Measurements from ENCODE around the gene PMEPA1.

The PMEPA1 gene

DNA sequence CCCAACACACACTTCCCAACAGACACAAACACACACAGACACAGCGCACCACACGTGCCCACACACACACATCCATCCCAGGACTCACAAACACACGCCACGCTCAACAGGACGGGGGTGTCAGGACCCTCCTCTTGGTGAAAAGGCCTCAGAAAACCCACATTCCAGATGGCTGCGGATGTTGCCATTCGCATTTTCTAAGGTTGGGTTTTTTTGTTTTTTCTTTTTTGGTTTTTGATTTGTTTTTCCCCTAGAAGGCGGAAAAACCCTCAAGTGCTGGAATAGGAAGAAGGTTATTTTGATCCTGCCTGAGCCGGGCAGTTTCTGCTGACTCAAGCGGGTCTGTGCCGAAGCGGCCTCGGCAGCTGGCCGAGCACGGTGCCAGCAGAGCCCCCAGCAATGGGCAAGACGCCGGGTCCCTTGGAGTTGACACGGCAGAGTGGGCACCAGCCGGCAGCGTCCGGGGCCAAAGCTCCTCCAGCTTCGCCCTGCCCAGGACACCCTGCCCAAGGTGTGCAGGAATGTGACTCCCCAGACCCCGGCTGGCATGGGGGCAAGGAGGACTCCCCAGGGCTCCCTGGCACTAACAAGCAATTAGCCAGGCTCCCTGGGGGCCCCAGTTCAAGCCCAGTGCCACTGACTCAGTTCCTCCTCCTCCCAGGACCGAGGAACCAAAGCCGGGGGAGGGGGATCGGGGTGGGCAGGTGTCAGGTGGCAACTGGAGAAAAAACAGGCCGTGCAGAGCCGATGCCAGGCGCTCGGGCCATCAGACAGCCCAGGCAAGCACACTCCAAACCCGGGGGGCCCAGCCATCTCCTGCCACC, 48.7 kb downstream of the PMEPA1 start:
- H3K9me3 ChIP-seq (ENCODE audit: insufficient read depth, low read length): no peaks in the 10 kb centered on the region
- no peak overlapping the region for H3K4me3 ChIP-seq (ENCODE audit: insufficient read length, low read depth)
- peaks cover 64% of the 10 kb centered on the region for H3K36me3 ChIP-seq (ENCODE audit: insufficient read depth, insufficient read length, low read length)
- DNase-seq (ENCODE audit: low read depth, low spot score): no peak
- peaks cover 8% of the 10 kb centered on the region for H3K4me1 ChIP-seq (ENCODE audit: insufficient read depth, insufficient read length)
- TF ChIP-seq SUZ12 (IDR thresholded peaks at IDR 0.05; ENCODE audit: extremely low read depth, insufficient read depth, insufficient read length) (no peak), YY1 (IDR thresholded peaks at IDR 0.05; ENCODE audit: insufficient read depth, insufficient read length) (no peak), ZNF274 (IDR thresholded peaks at IDR 0.05; ENCODE audit: low read depth, low read length) (no peak)
- H3K9ac ChIP-seq (ENCODE audit: insufficient read length, low read depth): no peak overlapping the region
- no peaks in the 10 kb centered on the region for H3K27me3 ChIP-seq (ENCODE audit: insufficient read depth, insufficient read length)

- no peaks in the 10 kb centered on the region for H3K9me3 ChIP-seq (ENCODE audit: insufficient read depth, low read length)
- no peak for DNase-seq (ENCODE audit: low read depth, low spot score)
- H3K27me3 ChIP-seq (ENCODE audit: insufficient read depth, insufficient read length): no peaks in the 10 kb centered on the region
- H3K4me1 ChIP-seq (ENCODE audit: insufficient read depth, insufficient read length): peaks cover 8% of the 10 kb centered on the region
- H3K4me3 ChIP-seq (ENCODE audit: insufficient read length, low read depth): no peak overlapping the region
- peaks cover 60% of the 10 kb centered on the region for H3K36me3 ChIP-seq (ENCODE audit: insufficient read depth, insufficient read length, low read length)
- no peak for TF ChIP-seq YY1 (IDR thresholded peaks at IDR 0.05; ENCODE audit: insufficient read depth, insufficient read length)
- TF ChIP-seq SUZ12 (IDR thresholded peaks at IDR 0.05; ENCODE audit: extremely low read depth, insufficient read depth, insufficient read length): no peak
- no peak overlapping the region for H3K9ac ChIP-seq (ENCODE audit: insufficient read length, low read depth)
Measured at GRCh38 chr20:57660181-57660921, 49.5 kb downstream of the PMEPA1 start.

GRCh38 chr20:57659517-57660180, 50.2 kb downstream of the PMEPA1 start:
- Histone ChIP-seq H3K4me3 (ENCODE audit: insufficient read length, low read depth) (no peak overlapping the region), H3K9ac (ENCODE audit: insufficient read length, low read depth) (no peak overlapping the region), H3K4me1 (ENCODE audit: insufficient read depth, insufficient read length) (peaks cover 8% of the 10 kb centered on the region), H3K36me3 (ENCODE audit: insufficient read depth, insufficient read length, low read length) (peaks cover 57% of the 10 kb centered on the region), H3K27me3 (ENCODE audit: insufficient read depth, insufficient read length) (no peaks in the 10 kb centered on the region), H3K9me3 (ENCODE audit: insufficient read depth, low read length) (no peaks in the 10 kb centered on the region)
- TF ChIP-seq YY1 (IDR thresholded peaks at IDR 0.05; ENCODE audit: insufficient read depth, insufficient read length): no peak
- no peak for TF ChIP-seq SUZ12 (IDR thresholded peaks at IDR 0.05; ENCODE audit: extremely low read depth, insufficient read depth, insufficient read length)
- no peak for TF ChIP-seq ZNF274 (IDR thresholded peaks at IDR 0.05; ENCODE audit: low read depth, low read length)
- no peak for DNase-seq (ENCODE audit: low read depth, low spot score)

GRCh38 chr20:57658833-57659516, 50.8 kb downstream of the PMEPA1 start:
- Histone ChIP-seq H3K36me3 (ENCODE audit: insufficient read depth, insufficient read length, low read length) (peaks cover 59% of the 10 kb centered on the region), H3K4me3 (ENCODE audit: insufficient read length, low read depth) (no peak overlapping the region), H3K9ac (ENCODE audit: insufficient read length, low read depth) (no peak overlapping the region), H3K9me3 (ENCODE audit: insufficient read depth, low read length) (no peaks in the 10 kb centered on the region), H3K27me3 (ENCODE audit: insufficient read depth, insufficient read length) (no peaks in the 10 kb centered on the region), H3K4me1 (ENCODE audit: insufficient read depth, insufficient read length) (peaks cover 8% of the 10 kb centered on the region)
- no peak for TF ChIP-seq SUZ12 (IDR thresholded peaks at IDR 0.05; ENCODE audit: extremely low read depth, insufficient read depth, insufficient read length)
- TF ChIP-seq YY1 (IDR thresholded peaks at IDR 0.05; ENCODE audit: insufficient read depth, insufficient read length): no peak
- DNase-seq (ENCODE audit: low read depth, low spot score): no peak

- Histone ChIP-seq H3K27me3 (ENCODE audit: insufficient read depth, insufficient read length) (no peaks in the 10 kb centered on the region), H3K36me3 (ENCODE audit: insufficient read depth, insufficient read length, low read length) (peaks cover 64% of the 10 kb centered on the region), H3K9me3 (ENCODE audit: insufficient read depth, low read length) (no peaks in the 10 kb centered on the region), H3K4me1 (ENCODE audit: insufficient read depth, insufficient read length) (peaks cover 13% of the 10 kb centered on the region), H3K4me3 (ENCODE audit: insufficient read length, low read depth) (no peak overlapping the region), H3K9ac (ENCODE audit: insufficient read length, low read depth) (no peak overlapping the region)
- TF ChIP-seq SUZ12 (IDR thresholded peaks at IDR 0.05; ENCODE audit: extremely low read depth, insufficient read depth, insufficient read length) (no peak), ZNF274 (IDR thresholded peaks at IDR 0.05; ENCODE audit: low read depth, low read length) (no peak), YY1 (IDR thresholded peaks at IDR 0.05; ENCODE audit: insufficient read depth, insufficient read length) (no peak)
- no peak for DNase-seq (ENCODE audit: low read depth, low spot score)
Measured at GRCh38 chr20:57658447-57658832, 51.4 kb downstream of the PMEPA1 start.

DNA sequence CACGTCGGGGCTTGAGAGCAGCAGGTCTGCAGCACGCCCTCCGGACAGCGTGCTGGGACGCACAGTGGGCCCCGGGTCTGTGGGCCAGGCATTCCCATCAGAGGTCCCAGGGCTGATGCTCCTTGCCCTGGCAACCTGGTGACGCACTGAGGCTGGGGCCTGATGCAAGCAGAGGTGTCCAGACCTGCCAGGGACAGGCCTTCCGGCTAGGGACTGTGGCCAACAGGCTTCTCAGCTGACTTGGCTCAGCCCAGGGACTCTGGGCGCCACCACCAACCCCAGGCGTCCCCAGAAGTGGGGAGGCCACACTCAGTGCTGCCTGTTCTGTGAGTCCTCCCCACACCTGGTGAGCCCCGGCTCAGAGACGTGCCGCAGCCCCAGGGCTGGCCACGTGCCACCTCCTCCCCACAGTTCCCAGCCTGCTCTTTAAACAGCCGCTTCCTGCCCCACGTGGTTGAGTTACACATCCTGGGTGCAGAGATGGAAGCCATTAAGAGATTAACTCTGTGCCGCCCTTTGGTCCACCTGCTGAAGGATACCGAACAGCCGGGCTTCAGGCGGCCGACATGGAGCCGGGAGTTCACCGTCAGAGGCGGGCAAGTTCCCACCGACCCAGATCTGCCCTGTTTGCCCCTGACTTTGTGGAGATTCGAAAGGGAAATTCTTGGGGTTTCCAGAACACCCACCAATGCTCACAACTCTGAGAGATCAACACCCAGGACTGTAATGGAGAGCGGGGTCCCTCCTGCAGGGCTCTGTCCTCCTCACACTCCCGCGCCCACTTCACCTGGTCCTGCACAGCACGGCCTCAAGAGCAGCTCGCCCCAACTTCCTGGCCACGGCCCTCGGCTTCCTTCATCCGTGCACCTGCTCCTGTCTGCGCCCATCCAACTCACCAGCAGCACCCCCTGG, 52.0 kb downstream of the PMEPA1 start:
- Histone ChIP-seq H3K4me3 (ENCODE audit: insufficient read length, low read depth) (no peak overlapping the region), H3K9ac (ENCODE audit: insufficient read length, low read depth) (no peak overlapping the region), H3K4me1 (ENCODE audit: insufficient read depth, insufficient read length) (peaks cover 14% of the 10 kb centered on the region), H3K9me3 (ENCODE audit: insufficient read depth, low read length) (no peaks in the 10 kb centered on the region), H3K36me3 (ENCODE audit: insufficient read depth, insufficient read length, low read length) (peaks cover 71% of the 10 kb centered on the region), H3K27me3 (ENCODE audit: insufficient read depth, insufficient read length) (no peaks in the 10 kb centered on the region)
- no peak for DNase-seq (ENCODE audit: low read depth, low spot score)
- TF ChIP-seq ZNF274 (IDR thresholded peaks at IDR 0.05; ENCODE audit: low read depth, low read length): no peak
- no peak for TF ChIP-seq SUZ12 (IDR thresholded peaks at IDR 0.05; ENCODE audit: extremely low read depth, insufficient read depth, insufficient read length)
- no peak for TF ChIP-seq YY1 (IDR thresholded peaks at IDR 0.05; ENCODE audit: insufficient read depth, insufficient read length)

All from NT2/D1 (cell line).